Left lobe of liver (tissue), 2 donors: ENCODE results near the gene CHRNA1. TPM values are rescaled to one million over a fixed set of nuclear protein-coding genes. Genes with fewer than 3 reads are reported as not detected.
A peak's percentile ranks its signal among the peaks of the same experiment; 100 is the strongest.

Source experiments
- ATAC-seq: fragments of 200-7000 bp; cut with Tn5 transposase; one replicate; pipeline ENCODE4 v1.9.1; 2020; ENCODE audit warnings: mild to moderate bottlenecking, moderate library complexity
- DNase-seq: peaks from one replicate; pipeline ENCODE4 v3.0.0-alpha.2; 2020; ENCODE audit warnings: low spot score
- total RNA-seq: library from RNA; stranded (reverse); gene quantifications from one replicate; pipeline ENCODE4 v1.2.1, GENCODE V29; 2021
- donor health status: DM: no; HTN: no; CAD: no; lungs with moderate emphysema.
- donor health status: DM: no; HTN: yes; CAD: no.

Gene CHRNA1
- total RNA-seq, 1 donor from 2014 or later: not detected

DNA sequence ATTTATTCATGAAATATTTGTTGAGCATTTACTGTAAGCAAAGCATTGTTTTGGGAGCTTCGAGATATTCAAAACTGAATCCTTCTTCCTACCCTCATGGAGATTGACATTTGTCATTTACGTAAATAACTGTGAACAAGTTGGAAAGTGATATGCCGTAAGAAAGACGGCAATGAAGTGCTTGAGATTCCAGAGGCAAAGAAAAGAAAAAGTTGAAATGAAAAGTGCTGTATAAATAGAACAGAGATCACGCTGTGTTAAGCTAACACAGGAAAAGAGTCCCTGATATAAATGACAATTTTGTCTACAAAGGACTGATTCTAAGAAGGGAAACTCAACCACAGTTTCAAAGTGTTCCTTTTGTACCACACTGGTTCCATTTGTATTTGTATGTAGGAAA lies 1.8 kb downstream of the CHRNA1 start:
- DNase-seq (no peak), ATAC-seq (no peak)

GRCh38 chr2:174761837-174762236 lies 2.4 kb downstream of the CHRNA1 start:
- ATAC-seq (no peak), DNase-seq (no peak)

DNA sequence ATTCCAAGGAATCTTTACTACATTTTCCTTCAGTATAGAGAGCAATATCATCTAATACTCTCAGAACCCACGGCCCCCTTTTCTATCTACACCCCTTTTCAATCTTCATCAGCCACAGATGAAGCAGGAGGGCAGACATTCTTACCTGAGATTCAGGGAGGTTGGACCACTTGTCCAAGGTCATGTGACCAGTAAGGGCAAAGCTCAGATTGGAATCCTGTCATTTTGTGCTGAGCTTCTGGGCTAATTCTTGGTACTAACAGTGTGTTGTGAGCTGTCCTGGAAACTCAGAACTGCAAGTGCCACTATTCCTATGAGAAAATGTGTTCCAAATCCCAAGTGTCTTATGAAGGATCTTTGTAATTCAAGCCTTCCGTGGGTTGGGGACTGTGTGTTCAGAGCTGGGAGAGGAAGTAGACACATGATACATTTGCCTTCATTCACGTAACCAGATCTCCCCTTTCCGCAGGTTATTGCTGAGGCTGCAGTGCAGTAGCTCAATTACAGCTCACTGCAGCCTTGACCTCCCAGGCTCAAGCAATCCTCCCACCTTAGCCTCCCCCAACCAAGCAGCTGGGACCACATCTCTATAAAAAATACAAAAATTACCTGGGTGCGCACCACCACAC lies 3.3 kb downstream of the CHRNA1 start:
- ATAC-seq (no peak), DNase-seq (no peak)

DNA sequence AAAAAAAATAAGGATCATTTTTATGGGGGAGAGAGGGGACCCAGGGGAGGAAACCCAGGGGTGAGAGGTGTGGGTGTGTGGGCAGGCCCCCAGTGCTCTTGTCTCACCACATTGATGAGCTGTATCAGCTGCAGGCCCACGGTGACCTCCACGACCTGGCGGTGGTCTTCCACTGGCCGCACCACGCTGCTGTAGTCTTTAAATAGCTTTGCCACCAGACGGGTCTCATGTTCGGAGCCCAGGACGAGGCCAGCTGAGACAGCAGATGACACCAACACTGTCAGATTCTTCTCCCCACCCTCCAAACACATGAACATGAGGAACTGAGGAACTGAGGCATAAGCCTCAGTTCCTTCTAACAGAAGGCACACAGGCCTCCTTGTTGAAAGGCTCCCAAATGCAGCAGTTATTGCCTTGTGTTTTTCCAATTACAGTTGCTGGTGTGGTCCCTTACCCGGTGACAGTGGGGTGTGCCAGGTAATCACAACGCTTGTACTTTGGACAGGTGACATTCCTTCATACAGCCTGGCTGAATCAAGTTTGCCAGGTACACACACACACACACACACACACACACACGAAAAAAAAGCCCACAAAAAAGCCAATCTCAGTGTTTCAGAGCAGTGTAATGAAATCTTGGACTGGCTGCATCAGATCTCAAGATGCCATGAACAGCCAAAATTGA lies 4.7 kb downstream of the CHRNA1 start:
- DNase-seq (no peak), ATAC-seq (peak; percentile 62)

DNA sequence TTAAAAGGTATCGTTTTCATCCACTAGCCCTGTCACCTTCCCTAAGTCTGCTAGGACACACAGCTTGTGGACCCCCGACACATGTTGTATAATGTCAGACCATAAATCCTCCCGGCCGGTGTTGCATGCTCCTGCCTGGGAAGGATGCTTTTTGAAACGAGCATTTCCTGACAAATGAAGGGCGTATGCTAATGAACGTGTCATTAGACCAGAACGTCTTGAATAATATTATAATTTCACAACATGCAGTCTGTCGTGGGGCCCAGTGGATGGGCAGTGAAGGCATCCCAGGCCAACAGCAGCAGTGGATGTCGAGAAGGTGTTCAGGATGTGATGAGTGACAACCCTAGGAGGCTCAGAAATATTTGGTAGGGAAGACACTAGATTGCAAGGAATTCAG lies 7.5 kb downstream of the CHRNA1 start:
- no peak for DNase-seq
- no peak for ATAC-seq

- no peak for DNase-seq
- ATAC-seq: no peak
Measured at GRCh38 chr2:174753038-174753633, 11.1 kb downstream of the CHRNA1 start.

- ATAC-seq: no peak
- no peak for DNase-seq
Measured at GRCh38 chr2:174752403-174753037, 11.8 kb downstream of the CHRNA1 start.

GRCh38 chr2:174750923-174751441 lies 13.3 kb downstream of the CHRNA1 start:
- no peak for ATAC-seq
- DNase-seq: no peak

DNA sequence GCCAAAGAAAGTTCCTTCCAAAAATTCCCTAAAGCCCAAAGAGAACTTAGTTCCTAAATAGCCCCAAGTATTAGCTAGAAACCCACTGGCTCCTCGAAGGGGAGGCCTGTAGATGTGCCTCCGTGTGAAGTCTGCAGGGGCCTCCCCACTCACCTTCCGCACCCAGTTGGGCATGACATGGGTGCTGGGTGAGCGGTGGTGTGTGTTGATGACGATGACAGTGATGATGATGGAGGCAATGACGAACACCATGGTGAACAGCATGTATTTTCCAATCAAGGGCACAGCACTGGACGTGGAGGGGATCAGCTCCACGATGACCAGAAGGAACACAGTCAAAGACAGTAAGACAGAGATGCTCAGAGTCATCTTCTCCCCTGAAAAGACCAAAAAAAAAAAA lies 14.5 kb downstream of the CHRNA1 start:
- DNase-seq: no peak
- ATAC-seq: no peak

GRCh38 chr2:174748948-174749347 lies 15.3 kb downstream of the CHRNA1 start:
- DNase-seq (peak; percentile 61), ATAC-seq (peak; percentile 99)

DNA sequence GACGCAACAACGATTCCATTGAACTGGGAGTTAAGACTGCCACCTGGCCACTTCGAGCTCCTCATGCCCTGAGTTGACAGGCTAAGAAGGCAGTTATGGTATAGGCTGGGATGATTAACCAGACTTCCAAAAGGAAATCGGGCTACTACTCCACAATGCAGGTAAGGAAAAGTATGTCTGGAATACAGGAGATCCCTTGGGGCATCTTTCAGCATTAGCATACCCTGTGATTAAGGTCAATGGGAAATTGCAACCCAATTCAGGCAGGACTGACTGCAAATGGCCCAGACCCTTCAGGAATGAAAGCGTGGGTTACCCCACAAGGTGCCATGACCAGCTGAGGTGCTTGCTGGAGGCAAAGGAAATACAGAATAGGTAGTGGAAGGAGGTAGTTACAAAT lies 19.1 kb downstream of the CHRNA1 start:
- no peak for ATAC-seq
- DNase-seq: no peak

DNA sequence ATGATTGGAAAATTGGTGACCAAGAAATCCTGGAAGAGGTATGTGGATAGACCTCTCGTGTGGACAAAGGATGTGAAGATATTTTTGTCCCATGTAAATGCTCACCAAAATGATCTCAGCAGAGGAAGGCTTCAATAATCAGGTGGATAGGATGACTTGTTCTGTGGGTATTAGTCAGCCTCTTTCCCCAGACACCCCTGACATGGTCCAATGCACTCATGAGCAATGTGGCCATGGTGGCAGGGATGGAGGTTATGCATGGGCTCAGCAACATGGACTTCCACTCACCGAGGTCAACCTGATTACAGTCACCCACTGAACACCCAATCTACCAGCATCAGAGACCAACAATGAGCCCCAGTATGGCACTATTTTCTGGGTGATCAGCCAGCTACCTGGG lies 20.2 kb downstream of the CHRNA1 start:
- no peak for DNase-seq

GRCh38 chr2:174740721-174741120 lies 23.6 kb downstream of the CHRNA1 start:
- ATAC-seq (no peak), DNase-seq (no peak)

More for the DNA sequence above, 20.2 kb downstream of the CHRNA1 start:
- ATAC-seq: no peak

GRCh38 chr2:174738841-174739240 lies 25.4 kb downstream of the CHRNA1 start:
- ATAC-seq (no peak), DNase-seq (no peak)

- ATAC-seq (no peak), DNase-seq (no peak)
Measured at GRCh38 chr2:174731546-174731945, 32.7 kb downstream of the CHRNA1 start.

- no peak for ATAC-seq
Measured at GRCh38 chr2:174730698-174731018, 33.6 kb downstream of the CHRNA1 start.

DNA sequence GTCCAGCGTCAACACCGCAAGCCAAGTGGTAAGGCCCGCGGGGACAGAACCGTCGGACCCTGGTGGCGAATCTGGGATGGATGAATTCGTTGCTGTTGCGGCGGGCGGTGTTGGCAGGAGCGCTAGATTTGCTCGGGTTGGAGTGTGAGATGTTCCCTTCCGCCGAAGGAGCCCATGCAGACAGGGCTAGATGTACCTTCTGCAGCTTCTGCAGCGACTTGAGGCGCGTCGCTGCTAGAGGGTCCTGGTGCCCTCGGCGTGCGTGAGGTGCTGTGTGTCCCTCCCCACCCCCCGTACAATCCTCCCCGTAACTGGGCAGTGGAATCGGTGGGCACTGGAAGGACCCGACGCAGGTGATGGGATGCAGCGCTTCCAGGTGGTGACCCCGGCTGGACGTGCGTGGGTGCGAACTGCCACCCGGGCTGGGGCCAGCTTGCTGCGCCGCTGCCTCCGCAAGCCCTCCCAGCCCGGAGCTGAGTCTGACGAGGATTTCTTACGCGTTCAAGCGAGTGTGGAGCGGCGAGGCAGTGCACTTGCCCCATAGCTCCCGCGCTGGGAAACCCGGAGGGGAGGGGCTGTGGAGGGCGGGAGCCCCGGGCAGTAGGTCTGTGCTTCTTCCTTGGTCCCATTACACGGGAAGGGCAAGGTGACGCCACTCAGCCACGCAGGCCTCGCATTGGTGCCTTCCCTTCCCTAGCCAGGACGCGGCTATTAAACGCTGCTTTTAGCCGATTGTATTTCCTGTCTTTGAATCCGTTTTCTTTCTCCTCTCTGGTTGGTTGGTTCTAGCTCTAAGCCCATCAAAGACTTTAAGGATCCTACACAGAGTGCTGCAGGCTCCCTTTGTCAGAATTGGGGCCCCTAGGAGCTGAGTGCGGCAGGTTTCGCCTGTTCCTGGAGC lies 34.2 kb downstream of the CHRNA1 start:
- peak; percentile 36 for ATAC-seq

More at GRCh38 chr2:174730698-174731018, 33.6 kb downstream of the CHRNA1 start:
- no peak for DNase-seq

GRCh38 chr2:174728096-174728495 lies 36.2 kb downstream of the CHRNA1 start:
- no peak for DNase-seq
- no peak for ATAC-seq

More for the DNA sequence above, 34.2 kb downstream of the CHRNA1 start:
- DNase-seq: no peak

DNA sequence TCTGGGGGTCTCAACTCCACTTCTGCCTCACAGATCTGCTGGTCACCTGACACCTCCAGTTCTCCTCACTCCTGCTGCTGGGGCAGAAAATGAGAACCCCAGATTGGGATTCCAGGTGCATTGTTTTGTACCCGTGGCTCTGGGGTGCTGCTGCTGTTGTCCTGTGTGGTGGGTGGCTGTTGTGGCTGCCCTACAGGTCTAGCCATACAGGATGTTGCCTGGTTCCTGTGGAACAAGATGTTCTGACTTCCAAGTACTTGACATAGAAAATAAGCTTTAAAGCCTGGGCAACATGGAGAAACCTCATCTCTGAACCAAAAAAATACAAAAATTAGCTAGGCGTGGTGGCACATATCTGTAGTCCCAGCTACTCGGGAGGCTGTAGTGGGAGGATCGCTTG lies 38.1 kb downstream of the CHRNA1 start:
- ATAC-seq: no peak
- no peak for DNase-seq

DNA sequence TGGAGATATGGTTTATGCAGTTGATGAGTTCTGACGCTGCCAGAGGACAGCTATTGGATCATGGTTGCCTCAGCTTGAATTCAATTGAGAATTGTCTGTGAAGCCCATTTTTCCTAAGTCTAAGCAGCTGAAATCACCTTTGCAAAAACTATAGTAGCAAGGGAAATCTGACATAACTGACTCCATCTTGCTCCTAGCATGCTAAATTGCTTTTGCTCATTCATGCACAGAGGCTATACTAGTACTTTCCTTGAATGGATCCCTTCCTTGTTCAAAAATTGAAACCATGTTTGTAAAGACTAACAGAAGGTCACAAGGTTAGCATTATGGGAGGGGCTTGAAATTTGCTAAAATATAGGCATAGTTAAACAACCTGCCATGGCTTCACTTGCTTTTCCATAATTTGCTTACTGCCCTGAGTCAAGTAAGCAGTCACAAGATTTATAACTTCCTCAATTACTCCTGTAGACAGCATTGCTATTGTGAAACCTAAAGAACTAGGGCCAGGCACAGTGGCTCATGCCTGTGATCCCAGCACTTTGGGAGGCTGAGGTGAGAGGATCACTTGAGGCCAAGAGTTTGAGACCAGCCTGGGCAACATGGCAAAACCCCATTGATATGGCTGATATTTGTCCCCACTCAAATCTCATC lies 41.2 kb downstream of the CHRNA1 start:
- ATAC-seq (no peak), DNase-seq (no peak)
